GM12878 (cell line): ENCODE measurements around the gene AHCY. TPM values are rescaled to one million over a fixed set of nuclear protein-coding genes. Genes with fewer than 3 reads are reported as not detected.

Experiments used
- ATAC-seq: fragments of 200-7000 bp; cut with Tn5 transposase; 3 replicates; pipeline ENCODE4 v1.9.1; 2020; ENCODE audit warnings: mild to moderate bottlenecking, moderate library complexity
- BruUV-seq: library from RNA; stranded (reverse); fragments of 400-500 nt; replicated peaks from 2 replicates; lab custom pipeline; 2021; lab: Mats Ljungman, UMichigan
- CTCF ChIA-PET: fragments of 300-600 bp; sonication (Branson Sonifier 250); formaldehyde crosslinking; extraction: SDS; loops from one replicate; lab custom pipeline; 2021; ENCODE audit warnings: inconsistent platforms; lab: Yijun Ruan, JAX
- POLR2A ChIA-PET: fragments of 350-600 bp; formaldehyde crosslinking; extraction: SDS; loops from one replicate; lab custom pipeline; 2021; ENCODE audit warnings: inconsistent platforms; lab: Charles Lee
- RAD21 ChIA-PET: fragments of 300-600 bp; sonication (Branson Sonifier 250); formaldehyde crosslinking; loops from one replicate; lab custom pipeline; 2023; ENCODE audit warnings: antibody characterized with exemption; ENCODE audit not compliant: unreplicated experiment; lab: Charles Lee
- SMC1A ChIA-PET: fragments of 300-600 bp; sonication (Branson Sonifier 250); formaldehyde crosslinking; loops from one replicate; lab custom pipeline; 2023; ENCODE audit not compliant: unreplicated experiment, uncharacterized antibody; lab: Charles Lee
- DNase-seq: peaks from one replicate; pipeline ENCODE4 v3.0.0-alpha.2; 2011; ENCODE audit warnings: low read depth, low spot score
- FAIRE-seq: peaks from 3 replicates; lab custom pipeline; 2011; peaks lifted over from hg19 to GRCh38; lab: Jason Lieb, UNC
- H2AFZ ChIP-seq: 2 replicates; pipeline ENCODE4 v1.6.0; 2011; ENCODE audit warnings: low read depth, low read length, control low read depth; ENCODE audit not compliant: control insufficient read depth
- H3K27ac ChIP-seq: 2 replicates; pipeline ENCODE4 v1.5.1; 2011; ENCODE audit warnings: control low read depth; ENCODE audit not compliant: control insufficient read depth, insufficient read depth
- H3K27me3 ChIP-seq, 2 experiments: replicated peaks in 1 of 2; 2 replicates each; pipeline versions ENCODE4 v1.6.0 to v1.6.1; 2011; ENCODE audit warnings: low read length in 1 of 2; ENCODE audit not compliant: control insufficient read depth in 2 of 2, insufficient read depth in 2 of 2
- H3K36me3 ChIP-seq, 2 experiments: 2 replicates each; pipeline ENCODE4 v1.5.1; 2011; ENCODE audit warnings: low read length in 1 of 2; ENCODE audit not compliant: control insufficient read depth in 2 of 2, insufficient read depth in 2 of 2
- H3K4me1 ChIP-seq: 2 replicates; pipeline ENCODE4 v1.6.1; 2011; ENCODE audit warnings: mild to moderate bottlenecking, low read length, moderate library complexity, mixed read lengths; ENCODE audit not compliant: control insufficient read depth, insufficient read depth
- H3K4me2 ChIP-seq: 2 replicates; pipeline ENCODE4 v1.6.0; 2011; ENCODE audit warnings: control low read depth; ENCODE audit not compliant: control insufficient read depth, insufficient read depth
- H3K4me3 ChIP-seq: fragments of 200-600 bp; sonication (generic); 2 replicates; pipeline ENCODE4 v1.5.1; 2016
- H3K79me2 ChIP-seq: 2 replicates; pipeline ENCODE4 v1.6.0; 2011; ENCODE audit warnings: low read length; ENCODE audit not compliant: control insufficient read depth, insufficient read depth
- H3K9ac ChIP-seq: 2 replicates; pipeline ENCODE4 v1.8.0; 2011; ENCODE audit warnings: low read length, control low read depth, mixed read lengths; ENCODE audit not compliant: control insufficient read depth, insufficient read depth
- H3K9me3 ChIP-seq: replicated peaks from 3 replicates; pipeline ENCODE4 v1.5.1; 2011; ENCODE audit warnings: mild to moderate bottlenecking, low read length; ENCODE audit not compliant: control insufficient read depth, insufficient read depth
- H4K20me1 ChIP-seq: 2 replicates; pipeline ENCODE4 v1.6.0; 2011; ENCODE audit not compliant: control insufficient read depth, insufficient read depth
- CBX3 ChIP-seq: fragments of 200-600 bp; sonication (generic); IDR thresholded peaks from 2 replicates; pipeline ENCODE4 v1.6.1; 2016; ENCODE audit warnings: low read depth, borderline replicate concordance
- CHD4 ChIP-seq: fragments of 200-600 bp; sonication (generic); IDR thresholded peaks from 2 replicates; pipeline ENCODE4 v1.6.1; 2016; ENCODE audit warnings: mild to moderate bottlenecking
- CUX1 ChIP-seq: IDR thresholded peaks from 2 replicates; pipeline ENCODE4 v1.6.1; 2012; ENCODE audit warnings: improper control_type of control experiment, low read depth, low read length; ENCODE audit not compliant: insufficient replicate concordance
- EZH2 ChIP-seq: IDR thresholded peaks from 2 replicates; pipeline ENCODE4 v1.6.1; 2012; ENCODE audit warnings: low read depth, mild to moderate bottlenecking, control low read depth, inconsistent platforms, low read length, borderline replicate concordance; ENCODE audit not compliant: control insufficient read depth
- FOS ChIP-seq: IDR thresholded peaks from 3 replicates; pipeline ENCODE4 v1.6.1; 2011; ENCODE audit warnings: borderline replicate concordance; ENCODE audit not compliant: insufficient read length; ENCODE audit errors: extremely low read depth
- FOXM1 ChIP-seq: IDR thresholded peaks from 2 replicates; pipeline ENCODE4 v1.6.1; 2012; ENCODE audit warnings: low read depth, mild to moderate bottlenecking, inconsistent platforms, low read length, moderate library complexity
- HCFC1 ChIP-seq: fragments of 150-350 bp; IDR thresholded peaks from 2 replicates; pipeline ENCODE4 v1.6.1; 2014; ENCODE audit warnings: low read length
- HDAC6 ChIP-seq: fragments of 200-600 bp; sonication (generic); IDR thresholded peaks from one replicate; pipeline ENCODE4 v1.8.0; 2017; ENCODE audit warnings: antibody characterized with exemption; ENCODE audit not compliant: unreplicated experiment
- MTA3 ChIP-seq: IDR thresholded peaks from 2 replicates; pipeline ENCODE4 v1.6.1; 2012; ENCODE audit warnings: low read length, inconsistent platforms, borderline replicate concordance
- NR2C2 ChIP-seq: IDR thresholded peaks from 2 replicates; pipeline ENCODE4 v1.6.1; 2011; ENCODE audit warnings: borderline replicate concordance, low read depth; ENCODE audit not compliant: control insufficient read depth, insufficient read length
- TAF1 ChIP-seq: IDR thresholded peaks from 2 replicates; pipeline ENCODE4 v1.6.1; 2011; ENCODE audit warnings: mild to moderate bottlenecking, low read depth, low read length, borderline replicate concordance
- USF2 ChIP-seq: IDR thresholded peaks from 2 replicates; pipeline ENCODE4 v1.6.1; 2011; ENCODE audit warnings: low read depth, low read length, improper control_type of control experiment, borderline replicate concordance
- WGBS: methylation state at CpG from one replicate; pipeline ENCODE4 v1.1.6; 2016; ENCODE audit warnings: low lambda C conversion rate; ENCODE audit not compliant: insufficient replicate concordance, insufficient coverage; ENCODE audit errors: missing lambda C conversion rate; 5-methylcytosine and 5-hydroxymethylcytosine counted together
- in situ Hi-C: fragments of 300-500 bp; cut with MboI; formaldehyde crosslinking; loops from 9 replicates; pipeline ENCODE4 v1.14.3; 2018; ENCODE audit warnings: mixed read lengths
- intact Hi-C: fragments of 100-400 bp; cut with micrococcal nuclease; formaldehyde crosslinking; loops from one replicate; pipeline ENCODE4 v1.14.2; 2022; ENCODE audit not compliant: unreplicated experiment
- polyA plus RNA-seq, 11 experiments: library from polyadenylated mRNA; depleted of rRNA in 4 of 11; unstranded in 6 of 11; stranded (reverse) in 5 of 11; fragments of >200 nt; fragmentation: Nextera tagmentation in 4 of 11; fragmentation: Illumina TruSeq in 1 of 11; extraction: Ambion mirVana in 4 of 11; extraction: Trizol in 1 of 11; gene quantifications; 1 replicate in 1 of 11; 2 replicates in 10 of 11; pipeline versions ENCODE4 v1.2.1 to v1.2.3, GENCODE V29; 2011 to 2016; ENCODE audit warnings: inconsistent platforms in 2 of 11, missing spikeins in 2 of 11, low read depth in 1 of 11
- total RNA-seq, 4 experiments: library from RNA; depleted of rRNA in 3 of 4; stranded (reverse); fragments of >200 nt in 3 of 4; fragmentation: Illumina TruSeq in 1 of 4; extraction: Trizol in 1 of 4; gene quantifications; 2 replicates each; pipeline versions ENCODE4 v1.2.1 to v1.2.3, GENCODE V29; 2013 to 2021
- TF ChIP-seq, protein P1 (sequence below): IDR thresholded peaks from 2 replicates; pipeline ENCODE4 v1.6.1; 2012; ENCODE audit warnings: mild to moderate bottlenecking, low read depth, low read length
- TF ChIP-seq, protein P2 (sequence below): IDR thresholded peaks from 2 replicates; pipeline ENCODE4 v1.6.1; 2011; ENCODE audit warnings: mild to moderate bottlenecking, low read depth, low read length, moderate library complexity; ENCODE audit not compliant: insufficient replicate concordance

Gene AHCY
- total and polyA plus RNA-seq, 10 of the 15 experiments (the other 5 are each of a cell fraction or from before 2014, with no cell fraction given): 84.9 to 223 (median 181) TPM

GRCh38 chr20:34282041-34282440, 21.1 kb downstream of the AHCY start:
- Histone ChIP-seq H3K27me3 (no peaks in the 10 kb centered on the region), H3K4me1 (no peaks in the 10 kb centered on the region), H3K9me3 (no peaks in the 10 kb centered on the region), H3K79me2 (no peaks in the 10 kb centered on the region), H3K27ac (no peak overlapping the region), H3K4me2 (no peak overlapping the region), H3K9ac (no peak overlapping the region), H2AFZ (no peak overlapping the region), H3K36me3 (peaks cover 28 to 35% of the 10 kb centered on the region in 2 experiments), H3K4me3 (no peak overlapping the region), H4K20me1 (no peaks in the 10 kb centered on the region)
- ChIA-PET SMC1A (no interaction called here), POLR2A (no interaction called here), RAD21 (no interaction called here), CTCF (no interaction called here)
- intact Hi-C loops: no loop called here
- no TSS peak for BruUV-seq
- no peak for ATAC-seq
- in situ Hi-C loops: no loop called here
- 95% methylated on average over 4 of the region's 4 CpGs for WGBS
- no peak for FAIRE-seq
- no peak for DNase-seq
- no peak for TF ChIP-seq TAF1
- TF ChIP-seq CHD4: no peak
- TF ChIP-seq, protein P1, sequence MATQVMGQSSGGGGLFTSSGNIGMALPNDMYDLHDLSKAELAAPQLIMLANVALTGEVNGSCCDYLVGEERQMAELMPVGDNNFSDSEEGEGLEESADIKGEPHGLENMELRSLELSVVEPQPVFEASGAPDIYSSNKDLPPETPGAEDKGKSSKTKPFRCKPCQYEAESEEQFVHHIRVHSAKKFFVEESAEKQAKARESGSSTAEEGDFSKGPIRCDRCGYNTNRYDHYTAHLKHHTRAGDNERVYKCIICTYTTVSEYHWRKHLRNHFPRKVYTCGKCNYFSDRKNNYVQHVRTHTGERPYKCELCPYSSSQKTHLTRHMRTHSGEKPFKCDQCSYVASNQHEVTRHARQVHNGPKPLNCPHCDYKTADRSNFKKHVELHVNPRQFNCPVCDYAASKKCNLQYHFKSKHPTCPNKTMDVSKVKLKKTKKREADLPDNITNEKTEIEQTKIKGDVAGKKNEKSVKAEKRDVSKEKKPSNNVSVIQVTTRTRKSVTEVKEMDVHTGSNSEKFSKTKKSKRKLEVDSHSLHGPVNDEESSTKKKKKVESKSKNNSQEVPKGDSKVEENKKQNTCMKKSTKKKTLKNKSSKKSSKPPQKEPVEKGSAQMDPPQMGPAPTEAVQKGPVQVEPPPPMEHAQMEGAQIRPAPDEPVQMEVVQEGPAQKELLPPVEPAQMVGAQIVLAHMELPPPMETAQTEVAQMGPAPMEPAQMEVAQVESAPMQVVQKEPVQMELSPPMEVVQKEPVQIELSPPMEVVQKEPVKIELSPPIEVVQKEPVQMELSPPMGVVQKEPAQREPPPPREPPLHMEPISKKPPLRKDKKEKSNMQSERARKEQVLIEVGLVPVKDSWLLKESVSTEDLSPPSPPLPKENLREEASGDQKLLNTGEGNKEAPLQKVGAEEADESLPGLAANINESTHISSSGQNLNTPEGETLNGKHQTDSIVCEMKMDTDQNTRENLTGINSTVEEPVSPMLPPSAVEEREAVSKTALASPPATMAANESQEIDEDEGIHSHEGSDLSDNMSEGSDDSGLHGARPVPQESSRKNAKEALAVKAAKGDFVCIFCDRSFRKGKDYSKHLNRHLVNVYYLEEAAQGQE: no peak
- no peak for TF ChIP-seq CUX1
- no peak for TF ChIP-seq FOXM1
- TF ChIP-seq MTA3: no peak
- no peak for TF ChIP-seq EZH2
- TF ChIP-seq, protein P2, sequence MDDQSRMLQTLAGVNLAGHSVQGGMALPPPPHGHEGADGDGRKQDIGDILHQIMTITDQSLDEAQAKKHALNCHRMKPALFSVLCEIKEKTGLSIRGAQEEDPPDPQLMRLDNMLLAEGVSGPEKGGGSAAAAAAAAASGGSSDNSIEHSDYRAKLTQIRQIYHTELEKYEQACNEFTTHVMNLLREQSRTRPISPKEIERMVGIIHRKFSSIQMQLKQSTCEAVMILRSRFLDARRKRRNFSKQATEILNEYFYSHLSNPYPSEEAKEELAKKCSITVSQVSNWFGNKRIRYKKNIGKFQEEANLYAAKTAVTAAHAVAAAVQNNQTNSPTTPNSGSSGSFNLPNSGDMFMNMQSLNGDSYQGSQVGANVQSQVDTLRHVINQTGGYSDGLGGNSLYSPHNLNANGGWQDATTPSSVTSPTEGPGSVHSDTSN: no peak
- TF ChIP-seq USF2: no peak
- no peak for TF ChIP-seq CBX3
- no peak for TF ChIP-seq FOS
- TF ChIP-seq HDAC6: no peak
- no peak for TF ChIP-seq NR2C2
- TF ChIP-seq HCFC1: no peak
